ENCODE measurements around the gene CCDC74A.
A peak's percentile ranks its signal among the peaks of the same experiment; 100 is the strongest.
"Not testable (repeated sequence)": the region's sequence is repeated elsewhere in the genome, so short reads cannot be mapped to it uniquely, and the experiment has no call there.

The CCDC74A gene

GRCh38 chr2:131519466-131519865 is 8.2 kb upstream of the CCDC74A start:
- Histone ChIP-seq H3K79me2 (ENCODE audit: insufficient read depth, low read depth) (no peaks in the 10 kb centered on the region), H3K36me3 (ENCODE audit: insufficient read depth) (no peaks in the 10 kb centered on the region), H3K27me3 (ENCODE audit: insufficient read depth, low read depth) (no peaks in the 10 kb centered on the region), H4K20me1 (ENCODE audit: insufficient read depth) (no peaks in the 10 kb centered on the region), H3K4me2 (no peak overlapping the region), H2AFZ (ENCODE audit: low read depth) (no peak overlapping the region), H3K27ac (no peak overlapping the region), H3K9ac (no peak overlapping the region), H3K4me1 (ENCODE audit: low read depth, poor library complexity, severe bottlenecking) (no peaks in the 10 kb centered on the region), H3K4me3 (IDR thresholded peaks at IDR 0.05; ENCODE audit: insufficient read depth, low read depth, low read length) (no peak overlapping the region)
- TF ChIP-seq CTCF (conservative IDR thresholded peaks at IDR 0.05; ENCODE audit: low read depth, low read length) = no peak

- H2AFZ ChIP-seq (ENCODE audit: low read depth); H3K36me3 ChIP-seq (ENCODE audit: insufficient read depth); H3K9ac ChIP-seq; H3K4me3 ChIP-seq (IDR thresholded peaks at IDR 0.05; ENCODE audit: insufficient read depth, low read depth, low read length); H3K27me3 ChIP-seq (ENCODE audit: insufficient read depth, low read depth); H3K79me2 ChIP-seq (ENCODE audit: insufficient read depth, low read depth); H4K20me1 ChIP-seq (ENCODE audit: insufficient read depth); H3K27ac ChIP-seq; H3K4me2 ChIP-seq; H3K4me1 ChIP-seq (ENCODE audit: low read depth, poor library complexity, severe bottlenecking): not testable (repeated sequence)
Observed at GRCh38 chr2:131519871-131520470, 7.7 kb upstream of the CCDC74A start.

GRCh38 chr2:131520526-131520925 is 7.2 kb upstream of the CCDC74A start:
- H3K79me2 ChIP-seq (ENCODE audit: insufficient read depth, low read depth) = no peaks in the 10 kb centered on the region
- H4K20me1 ChIP-seq (ENCODE audit: insufficient read depth) = no peaks in the 10 kb centered on the region
- no peak overlapping the region for H3K27ac ChIP-seq
- no peak overlapping the region for H3K4me2 ChIP-seq
- H3K4me1 ChIP-seq (ENCODE audit: low read depth, poor library complexity, severe bottlenecking) = no peaks in the 10 kb centered on the region
- H3K36me3 ChIP-seq (ENCODE audit: insufficient read depth) = no peaks in the 10 kb centered on the region
- H3K9ac ChIP-seq = no peak overlapping the region
- no peak overlapping the region for H3K4me3 ChIP-seq (IDR thresholded peaks at IDR 0.05; ENCODE audit: insufficient read depth, low read depth, low read length)
- no peak for TF ChIP-seq CTCF (conservative IDR thresholded peaks at IDR 0.05; ENCODE audit: low read depth, low read length)
- no peaks in the 10 kb centered on the region for H3K27me3 ChIP-seq (ENCODE audit: insufficient read depth, low read depth)
- H2AFZ ChIP-seq (ENCODE audit: low read depth) = no peak overlapping the region

- not testable (repeated sequence) for H2AFZ ChIP-seq (ENCODE audit: low read depth); H3K4me3 ChIP-seq (IDR thresholded peaks at IDR 0.05; ENCODE audit: insufficient read depth, low read depth, low read length); H3K79me2 ChIP-seq (ENCODE audit: insufficient read depth, low read depth); H3K36me3 ChIP-seq (ENCODE audit: insufficient read depth); H3K4me2 ChIP-seq; H3K27me3 ChIP-seq (ENCODE audit: insufficient read depth, low read depth); H3K4me1 ChIP-seq (ENCODE audit: low read depth, poor library complexity, severe bottlenecking); H4K20me1 ChIP-seq (ENCODE audit: insufficient read depth); H3K9ac ChIP-seq; H3K27ac ChIP-seq
Observed at GRCh38 chr2:131521524-131521923, 6.2 kb upstream of the CCDC74A start.

- Histone ChIP-seq H2AFZ (ENCODE audit: low read depth) (no peak overlapping the region), H3K4me2 (no peak overlapping the region), H3K27me3 (ENCODE audit: insufficient read depth, low read depth) (no peaks in the 10 kb centered on the region), H3K27ac (no peak overlapping the region), H4K20me1 (ENCODE audit: insufficient read depth) (no peaks in the 10 kb centered on the region), H3K36me3 (ENCODE audit: insufficient read depth) (no peaks in the 10 kb centered on the region), H3K4me3 (IDR thresholded peaks at IDR 0.05; ENCODE audit: insufficient read depth, low read depth, low read length) (no peak overlapping the region), H3K4me1 (ENCODE audit: low read depth, poor library complexity, severe bottlenecking) (peaks cover 3% of the 10 kb centered on the region), H3K9ac (no peak overlapping the region), H3K79me2 (ENCODE audit: insufficient read depth, low read depth) (no peaks in the 10 kb centered on the region)
- no peak for TF ChIP-seq CTCF (conservative IDR thresholded peaks at IDR 0.05; ENCODE audit: low read depth, low read length)
Observed at GRCh38 chr2:131521961-131522781, 5.5 kb upstream of the CCDC74A start.

GRCh38 chr2:131525256-131525655 is 2.4 kb upstream of the CCDC74A start:
- not testable (repeated sequence) for H4K20me1 ChIP-seq (ENCODE audit: insufficient read depth)

GRCh38 chr2:131528981-131529863 is 1.5 kb downstream of the CCDC74A start:
- Histone ChIP-seq H3K4me1 (ENCODE audit: low read depth, poor library complexity, severe bottlenecking) (peaks cover 16% of the 10 kb centered on the region), H3K9ac (peak overlapping the region; percentile 51), H3K4me3 (IDR thresholded peaks at IDR 0.05; ENCODE audit: insufficient read depth, low read depth, low read length) (peak overlapping the region; percentile 55), H2AFZ (ENCODE audit: low read depth) (peak overlapping the region; percentile 76), H3K27ac (peak overlapping the region; percentile 42), H3K4me2 (peak overlapping the region; percentile 98)
- H3K27me3 ChIP-seq (ENCODE audit: insufficient read depth, low read depth); H3K79me2 ChIP-seq (ENCODE audit: insufficient read depth, low read depth); H3K36me3 ChIP-seq (ENCODE audit: insufficient read depth); H4K20me1 ChIP-seq (ENCODE audit: insufficient read depth): not testable (repeated sequence)

More at GRCh38 chr2:131525256-131525655, 2.4 kb upstream of the CCDC74A start:
- not testable (repeated sequence) for H3K27ac ChIP-seq; H2AFZ ChIP-seq (ENCODE audit: low read depth); H3K4me3 ChIP-seq (IDR thresholded peaks at IDR 0.05; ENCODE audit: insufficient read depth, low read depth, low read length); H3K79me2 ChIP-seq (ENCODE audit: insufficient read depth, low read depth); H3K4me2 ChIP-seq; H3K36me3 ChIP-seq (ENCODE audit: insufficient read depth); H3K9ac ChIP-seq; H3K27me3 ChIP-seq (ENCODE audit: insufficient read depth, low read depth)
- H3K4me1 ChIP-seq (ENCODE audit: low read depth, poor library complexity, severe bottlenecking) = peaks cover 16% of the 10 kb centered on the region

Data from KMS-11 (cell line).